Measurements from ENCODE around the gene PALLD.

PALLD gene

GRCh38 chr4:168529257-168529656 lies 32.4 kb downstream of the PALLD start:
- ATAC-seq, result no peak
- Mint-ChIP-seq H3K4me3 (no peak overlapping the region), H3K36me3 (no peaks in the 10 kb centered on the region), H3K4me1 (no peaks in the 10 kb centered on the region), H3K27me3 (peaks cover 33% of the 10 kb centered on the region), H3K27ac (no peak overlapping the region), H3K9me3 (no peaks in the 10 kb centered on the region)

DNA sequence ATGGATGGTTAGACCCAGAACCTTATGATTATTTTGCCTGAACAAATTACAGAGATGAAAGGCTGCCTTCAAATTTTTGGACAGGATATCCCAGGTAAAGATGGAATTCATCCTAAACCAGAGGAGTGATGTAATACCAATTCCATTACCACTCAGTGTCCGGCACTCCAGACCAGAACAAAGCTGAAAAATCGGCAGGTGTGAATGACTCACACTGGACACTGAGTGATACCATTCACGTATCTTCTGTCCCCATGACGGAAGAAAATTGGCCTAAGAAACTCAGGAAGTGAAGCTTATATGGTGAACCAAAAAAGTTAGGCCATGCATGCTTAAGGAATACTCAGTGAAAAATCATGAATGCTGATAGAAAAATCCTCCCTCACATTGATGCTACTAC lies 34.5 kb downstream of the PALLD start:
- Mint-ChIP-seq H3K27ac (no peak overlapping the region), H3K4me1 (no peaks in the 10 kb centered on the region), H3K4me3 (no peak overlapping the region), H3K36me3 (no peaks in the 10 kb centered on the region), H3K9me3 (no peaks in the 10 kb centered on the region), H3K27me3 (peaks cover 28% of the 10 kb centered on the region)
- ATAC-seq, result no peak

- H3K27ac Mint-ChIP-seq, result no peak overlapping the region
- ATAC-seq, result no peak
- H3K4me3 Mint-ChIP-seq, result no peak overlapping the region
- H3K36me3 Mint-ChIP-seq, result no peaks in the 10 kb centered on the region
- H3K27me3 Mint-ChIP-seq, result no peaks in the 10 kb centered on the region
- H3K4me1 Mint-ChIP-seq, result no peaks in the 10 kb centered on the region
- H3K9me3 Mint-ChIP-seq, result no peaks in the 10 kb centered on the region
These were observed 37.7 kb downstream of the PALLD start for GRCh38 chr4:168534535-168534934.

DNA sequence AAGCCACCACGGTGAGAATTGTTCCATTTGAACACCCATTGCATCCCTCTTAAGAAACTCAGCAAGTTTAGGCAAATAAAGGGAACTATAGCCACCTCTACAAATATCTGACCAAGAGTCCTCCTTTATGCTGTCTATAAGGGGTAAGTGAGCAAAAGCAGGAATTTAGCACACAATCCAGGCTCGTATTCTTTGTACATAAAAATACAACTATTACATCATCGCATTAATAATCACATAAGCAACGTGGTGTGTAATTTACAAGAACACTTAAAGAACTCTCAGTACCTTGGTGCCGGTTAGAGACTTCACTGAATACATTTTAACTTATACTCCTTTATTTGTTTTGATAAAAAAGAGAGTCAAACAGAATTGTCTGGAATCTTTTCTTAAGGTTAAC lies 38.8 kb downstream of the PALLD start:
- Mint-ChIP-seq H3K27me3 (no peaks in the 10 kb centered on the region), H3K27ac (no peak overlapping the region), H3K4me3 (no peak overlapping the region), H3K9me3 (no peaks in the 10 kb centered on the region), H3K4me1 (no peaks in the 10 kb centered on the region), H3K36me3 (no peaks in the 10 kb centered on the region)
- no peak for ATAC-seq

GRCh38 chr4:168536448-168536847 lies 39.6 kb downstream of the PALLD start:
- Mint-ChIP-seq H3K27ac (no peak overlapping the region), H3K9me3 (no peaks in the 10 kb centered on the region), H3K4me3 (no peak overlapping the region), H3K36me3 (no peaks in the 10 kb centered on the region), H3K4me1 (no peaks in the 10 kb centered on the region), H3K27me3 (no peaks in the 10 kb centered on the region)
- ATAC-seq, result no peak

DNA sequence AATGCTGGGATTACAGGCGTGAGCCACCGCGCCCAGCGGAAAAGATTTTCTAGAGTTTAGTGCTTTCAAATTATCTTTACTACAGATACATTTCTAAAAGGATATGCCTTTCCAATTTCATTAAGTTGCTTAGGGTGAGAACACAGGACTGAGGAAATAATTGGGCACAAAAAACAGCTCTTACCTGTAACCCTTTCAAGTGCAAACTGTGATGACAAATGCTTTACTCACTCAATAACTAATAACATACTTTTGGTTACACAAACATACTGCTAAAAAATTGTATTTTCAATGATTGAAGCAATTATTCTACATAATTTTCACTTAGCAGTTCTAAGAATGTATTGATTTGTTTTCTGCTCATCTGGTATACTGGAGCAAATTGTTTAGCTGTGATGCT lies 40.2 kb downstream of the PALLD start:
- no peaks in the 10 kb centered on the region for H3K36me3 Mint-ChIP-seq
- H3K27ac Mint-ChIP-seq, result no peak overlapping the region
- no peaks in the 10 kb centered on the region for H3K4me1 Mint-ChIP-seq
- no peak for ATAC-seq
- no peaks in the 10 kb centered on the region for H3K9me3 Mint-ChIP-seq
- no peak overlapping the region for H3K4me3 Mint-ChIP-seq
- H3K27me3 Mint-ChIP-seq, result no peaks in the 10 kb centered on the region

DNA sequence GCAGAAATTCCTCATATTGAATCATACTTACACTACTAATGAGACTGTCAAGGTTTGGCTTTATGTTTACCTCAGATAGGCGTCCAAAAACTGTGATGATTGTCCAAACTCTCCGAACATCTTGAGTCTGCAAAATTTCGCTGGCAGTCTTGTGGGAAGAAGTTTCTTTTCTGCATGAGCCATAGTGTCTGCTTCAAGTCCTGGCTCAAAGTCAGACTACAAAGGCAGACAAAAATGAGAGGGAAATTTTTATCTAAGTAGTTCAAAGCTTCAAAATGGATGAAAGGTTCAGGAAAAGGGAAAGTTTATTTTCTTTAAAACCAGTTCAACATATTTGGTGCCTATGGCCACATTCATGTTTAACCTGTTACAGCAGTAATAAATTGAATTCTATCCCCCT lies 40.7 kb downstream of the PALLD start:
- Mint-ChIP-seq H3K4me3 (no peak overlapping the region), H3K9me3 (no peaks in the 10 kb centered on the region), H3K27ac (no peak overlapping the region), H3K36me3 (no peaks in the 10 kb centered on the region), H3K27me3 (no peaks in the 10 kb centered on the region), H3K4me1 (no peaks in the 10 kb centered on the region)
- ATAC-seq, result no peak

DNA sequence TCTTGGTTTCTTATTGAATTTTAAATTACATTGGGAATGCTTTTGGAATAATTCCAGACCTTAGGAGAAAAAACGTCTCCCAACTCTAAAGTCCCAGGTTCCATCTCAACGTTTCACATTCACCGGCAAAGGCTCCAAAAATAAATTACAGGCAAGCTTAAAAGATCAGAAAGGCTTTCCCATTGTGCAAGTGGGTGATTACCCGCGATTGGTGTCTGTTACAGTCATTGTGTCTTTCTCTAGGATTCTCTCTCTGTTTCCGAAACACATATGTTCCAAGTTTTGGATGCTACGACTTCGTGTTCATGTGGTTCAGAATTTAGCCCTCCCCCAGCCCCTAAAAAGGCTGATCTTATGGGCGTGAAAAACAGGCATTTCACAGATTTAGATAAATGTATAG lies 41.8 kb downstream of the PALLD start:
- Mint-ChIP-seq H3K27ac (no peak overlapping the region), H3K9me3 (no peaks in the 10 kb centered on the region), H3K27me3 (no peaks in the 10 kb centered on the region), H3K36me3 (no peaks in the 10 kb centered on the region), H3K4me3 (no peak overlapping the region), H3K4me1 (no peaks in the 10 kb centered on the region)
- ATAC-seq, result no peak

GRCh38 chr4:168540086-168540485 lies 43.2 kb downstream of the PALLD start:
- no peak overlapping the region for H3K4me3 Mint-ChIP-seq
- no peaks in the 10 kb centered on the region for H3K27me3 Mint-ChIP-seq
- no peaks in the 10 kb centered on the region for H3K4me1 Mint-ChIP-seq
- H3K9me3 Mint-ChIP-seq, result no peaks in the 10 kb centered on the region
- no peaks in the 10 kb centered on the region for H3K36me3 Mint-ChIP-seq
- ATAC-seq, result no peak
- H3K27ac Mint-ChIP-seq, result no peak overlapping the region

GRCh38 chr4:168540503-168541265 lies 43.8 kb downstream of the PALLD start:
- Mint-ChIP-seq H3K27me3 (no peaks in the 10 kb centered on the region), H3K4me3 (no peak overlapping the region), H3K4me1 (no peaks in the 10 kb centered on the region), H3K9me3 (no peaks in the 10 kb centered on the region), H3K27ac (no peak overlapping the region), H3K36me3 (no peaks in the 10 kb centered on the region)
- ATAC-seq, result no peak

DNA sequence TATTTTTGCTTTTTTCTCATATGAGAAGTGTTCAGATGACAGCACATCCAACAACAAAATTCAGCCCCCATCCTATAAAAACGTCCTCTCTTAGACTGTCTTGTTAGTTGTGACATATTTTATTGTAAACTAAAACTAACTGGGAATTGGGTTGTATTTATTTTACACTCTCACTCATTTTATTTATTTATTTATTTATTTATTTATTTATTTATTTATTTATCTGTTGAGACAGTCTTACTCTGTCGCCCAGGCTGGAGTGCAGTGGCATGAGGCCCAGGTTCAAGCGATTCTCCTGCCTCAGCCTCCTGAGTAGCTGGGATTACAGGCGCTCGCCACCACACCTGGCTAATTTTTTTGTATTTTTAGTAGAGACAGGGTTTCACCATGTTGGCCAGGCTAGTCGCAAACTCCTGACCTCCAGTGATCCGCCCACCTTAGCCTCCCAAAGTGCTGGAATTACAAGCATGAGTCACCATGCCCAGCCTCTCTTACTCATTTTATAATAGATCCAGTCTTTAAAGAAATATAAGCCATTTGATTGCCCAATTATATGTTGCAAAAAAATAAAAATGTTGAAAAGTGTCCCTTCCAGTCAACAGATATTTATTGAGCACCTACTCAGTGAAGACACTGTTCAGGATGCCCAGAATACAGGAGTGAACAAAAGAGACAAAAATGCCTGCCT lies 44.6 kb downstream of the PALLD start:
- Mint-ChIP-seq H3K9me3 (no peaks in the 10 kb centered on the region), H3K4me1 (no peaks in the 10 kb centered on the region), H3K4me3 (no peak overlapping the region), H3K36me3 (no peaks in the 10 kb centered on the region), H3K27me3 (no peaks in the 10 kb centered on the region), H3K27ac (no peak overlapping the region)
- no peak for ATAC-seq

GRCh38 chr4:168549143-168549542 lies 52.3 kb downstream of the PALLD start:
- Mint-ChIP-seq H3K27ac (no peak overlapping the region), H3K4me3 (no peak overlapping the region), H3K9me3 (no peaks in the 10 kb centered on the region), H3K36me3 (no peaks in the 10 kb centered on the region), H3K4me1 (no peaks in the 10 kb centered on the region), H3K27me3 (no peaks in the 10 kb centered on the region)
- no peak for ATAC-seq

DNA sequence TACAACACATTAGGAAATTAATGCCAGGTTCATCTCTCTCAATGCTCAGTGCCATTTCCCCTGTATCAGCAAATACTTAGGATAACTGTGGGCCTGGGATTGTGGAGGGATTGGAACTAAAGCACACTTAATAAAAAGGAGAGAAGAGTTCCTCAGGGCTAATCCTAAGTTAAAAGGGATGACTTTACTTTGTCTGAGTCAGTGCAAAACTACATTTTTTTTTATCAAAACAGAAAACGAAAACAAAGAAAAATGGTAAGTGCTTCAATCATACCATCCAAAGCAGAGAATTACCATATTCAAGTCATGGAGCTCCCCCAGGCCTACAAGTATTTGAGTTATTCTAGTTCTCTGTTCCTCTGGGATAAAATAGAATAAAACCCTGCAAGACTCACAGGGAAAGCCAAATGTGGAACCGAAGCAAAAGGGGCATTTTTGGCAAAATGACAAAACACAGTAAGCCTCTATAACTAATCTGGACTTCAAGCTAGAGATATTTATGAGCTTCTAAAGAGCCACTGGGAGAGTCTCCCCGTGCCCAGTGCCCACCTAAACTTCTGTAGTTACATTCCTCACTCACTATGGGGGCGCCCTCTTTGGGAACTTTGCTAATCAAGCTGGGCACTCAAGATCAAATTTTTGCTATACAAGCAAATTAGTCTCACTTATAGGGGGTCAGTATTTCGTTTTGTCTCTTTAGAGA lies 53.4 kb downstream of the PALLD start:
- no peak overlapping the region for H3K4me3 Mint-ChIP-seq
- no peaks in the 10 kb centered on the region for H3K27me3 Mint-ChIP-seq
- no peaks in the 10 kb centered on the region for H3K4me1 Mint-ChIP-seq
- H3K36me3 Mint-ChIP-seq, result no peaks in the 10 kb centered on the region
- H3K27ac Mint-ChIP-seq, result no peak overlapping the region
- no peak for ATAC-seq
- no peaks in the 10 kb centered on the region for H3K9me3 Mint-ChIP-seq

GRCh38 chr4:168551211-168551610 lies 54.4 kb downstream of the PALLD start:
- no peaks in the 10 kb centered on the region for H3K4me1 Mint-ChIP-seq
- no peaks in the 10 kb centered on the region for H3K27me3 Mint-ChIP-seq
- H3K4me3 Mint-ChIP-seq, result no peak overlapping the region
- H3K27ac Mint-ChIP-seq, result no peak overlapping the region
- ATAC-seq, result no peak
- H3K9me3 Mint-ChIP-seq, result no peaks in the 10 kb centered on the region
- no peaks in the 10 kb centered on the region for H3K36me3 Mint-ChIP-seq

- H3K27ac Mint-ChIP-seq, result no peak overlapping the region
- H3K4me1 Mint-ChIP-seq, result no peaks in the 10 kb centered on the region
- ATAC-seq, result no peak
- H3K4me3 Mint-ChIP-seq, result no peak overlapping the region
- H3K9me3 Mint-ChIP-seq, result no peaks in the 10 kb centered on the region
- H3K36me3 Mint-ChIP-seq, result no peaks in the 10 kb centered on the region
- H3K27me3 Mint-ChIP-seq, result peaks cover 3% of the 10 kb centered on the region
These were observed 55.3 kb downstream of the PALLD start for GRCh38 chr4:168551945-168552695.

Data from stimulated activated memory B cell treated with anti-CD40 and anti-IgM and Interleukin-4, amounts not matched to agents 10 μg/mL and 1 μg/mL and 100 μg/mL, for 72 hours (primary cell).